ENCODE measurements around the gene FBF1. TPM values are rescaled to one million over a fixed set of nuclear protein-coding genes. Genes with fewer than 3 reads are reported as not detected.

FBF1 gene
- polyA plus RNA-seq, 1 donor (not counting 4 experiments of a cell fraction or from before 2014, with no cell fraction given), result 4.3 TPM

DNA sequence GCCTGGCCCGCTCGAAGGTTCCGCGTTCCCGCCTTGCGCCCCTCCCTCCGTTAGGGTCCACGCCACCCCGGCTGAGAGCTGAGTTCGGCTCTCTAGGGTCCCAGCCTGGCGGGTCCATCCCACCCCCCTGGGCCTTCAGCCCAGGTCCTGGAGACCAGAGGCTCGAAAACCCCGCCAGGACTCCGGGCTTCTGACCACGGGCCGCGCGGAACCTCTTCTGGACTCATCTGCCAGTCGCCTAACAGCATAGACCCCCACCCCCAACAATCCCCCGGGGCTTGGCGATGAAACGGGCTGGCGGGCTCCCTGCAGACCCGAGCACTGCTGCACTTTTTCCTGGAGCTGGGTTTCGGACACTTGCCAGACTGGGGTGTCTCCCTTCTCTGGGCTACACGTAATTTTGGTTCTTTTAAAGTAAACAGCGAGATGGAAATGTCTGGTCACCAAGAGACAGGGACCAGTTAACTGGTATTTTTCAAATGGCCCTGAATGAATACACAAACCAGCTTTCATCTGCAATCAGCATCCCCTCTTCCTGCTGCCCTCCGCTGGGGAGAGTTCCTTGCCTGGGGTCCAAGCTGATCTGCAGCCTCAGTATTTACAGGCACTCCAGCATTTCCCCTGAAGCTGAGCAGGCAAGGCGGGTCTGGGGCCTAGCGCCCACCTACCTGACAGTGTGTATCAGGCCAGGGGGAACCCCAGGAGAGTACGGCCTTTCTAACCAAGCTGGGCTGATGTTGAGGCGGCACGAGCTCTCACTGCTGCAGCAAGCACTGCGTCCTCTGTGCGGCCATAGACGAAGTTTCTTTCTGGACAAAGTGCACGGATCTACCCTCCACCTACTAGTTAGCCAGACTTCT is 43.5 kb downstream of the FBF1 start:
- Histone ChIP-seq H3K27ac (ENCODE audit: control insufficient read depth, insufficient read depth, low read length) (no peak overlapping the region), H3K36me3 (ENCODE audit: control insufficient read depth in 2 of 2, extremely low read depth in 1 of 2, insufficient read depth in 2 of 2, low read length in 2 of 2) (peaks cover 18 to 28% of the 10 kb centered on the region in 2 experiments), H3K79me2 (ENCODE audit: control insufficient read depth, insufficient read depth, low read length) (peaks cover 4% of the 10 kb centered on the region), H3K9me1 (ENCODE audit: control insufficient read depth, extremely low read depth, insufficient read depth, low read length) (no peaks in the 10 kb centered on the region), H4K20me1 (ENCODE audit: control insufficient read depth, extremely low read depth, insufficient read depth, low read length) (no peaks in the 10 kb centered on the region), H3K27me3 (ENCODE audit: control insufficient read depth, extremely low read depth, insufficient read depth, low read length) (no peaks in the 10 kb centered on the region), H2AFZ (ENCODE audit: control insufficient read depth, low read length) (no peak overlapping the region), H3K9ac (ENCODE audit: control insufficient read depth, extremely low read depth, insufficient read depth, low read length) (no peak overlapping the region), H3K4me3 (ENCODE audit: control insufficient read depth in 2 of 3, extremely low read depth in 1 of 3, insufficient read depth in 2 of 3, low read depth in 1 of 3, low read length in 3 of 3) (peak overlapping the region in 1 of 3 experiments; percentile 73), H3K4me1 (ENCODE audit: control insufficient read depth, extremely low read depth, insufficient read depth, low read length) (peaks cover 9% of the 10 kb centered on the region), H3K9me3 (ENCODE audit: control insufficient read depth, low read depth, low read length) (no peaks in the 10 kb centered on the region), H3K4me2 (ENCODE audit: control insufficient read depth, extremely low read depth, insufficient read depth, low read depth, low read length) (no peak overlapping the region)
- no peak for FAIRE-seq
- DNase-seq (ENCODE audit: low read depth, low spot score), result no peak
- dilution Hi-C loops (cut with MboI; ENCODE audit: extremely low pct_ligation_motif_present, low sequenced_read_pairs), result no loop called here
- no peak for TF ChIP-seq EZH2 (IDR thresholded peaks at IDR 0.05; ENCODE audit: low read length)

DNA sequence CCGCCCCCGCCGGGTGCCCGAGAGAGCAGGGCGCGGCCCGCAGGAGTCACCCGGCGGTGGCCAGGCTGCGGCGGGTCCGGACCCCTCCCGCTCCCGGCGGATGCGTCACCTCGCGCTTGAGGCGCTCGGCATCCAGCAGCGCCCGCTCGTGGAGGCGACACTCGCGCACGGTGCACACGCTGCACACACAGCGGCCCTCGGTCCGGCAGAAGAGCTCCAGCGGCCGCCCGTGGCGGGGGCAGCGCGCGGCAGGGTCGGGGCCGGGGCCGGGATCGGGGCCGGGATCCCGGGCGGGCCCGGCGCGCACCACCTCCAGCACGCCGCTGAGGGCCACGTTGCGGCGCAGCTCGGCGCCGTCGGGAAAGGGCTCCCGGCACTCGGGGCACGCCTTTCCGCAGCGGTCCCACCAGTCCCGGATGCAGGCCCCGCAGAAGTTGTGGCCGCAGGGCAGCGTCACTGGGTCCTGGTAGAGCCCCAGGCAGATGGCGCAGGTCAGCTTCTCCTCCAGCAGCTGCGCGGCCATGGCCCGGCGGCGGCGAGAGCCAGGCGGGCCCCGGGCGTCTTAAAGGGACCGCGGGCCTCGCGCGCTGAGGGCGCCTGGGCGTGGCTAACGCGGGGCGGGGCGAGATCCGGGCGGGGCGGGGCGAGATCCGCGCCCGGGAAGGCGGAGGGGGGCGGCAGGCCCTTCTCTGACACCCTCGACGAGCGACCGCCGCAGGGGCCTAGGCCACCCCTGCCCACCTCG is 44.3 kb downstream of the FBF1 start, which contains the start of gene TRIM65:
TRIM65 (minus strand) TSS at position 537 of the 745 bp plus-strand sequence; CDS start at position 523, 14 bp downstream.
- no peak for FAIRE-seq
- DNase-seq (ENCODE audit: low read depth, low spot score), result no peak
- Histone ChIP-seq H3K27ac (ENCODE audit: control insufficient read depth, insufficient read depth, low read length) (peak within 1 kb of the TSS; percentile 58), H3K9me3 (ENCODE audit: control insufficient read depth, low read depth, low read length) (no peaks in the 10 kb centered on the region), H3K79me2 (ENCODE audit: control insufficient read depth, insufficient read depth, low read length) (peaks cover 4% of the 10 kb centered on the region), H4K20me1 (ENCODE audit: control insufficient read depth, extremely low read depth, insufficient read depth, low read length) (no peaks in the 10 kb centered on the region), H2AFZ (ENCODE audit: control insufficient read depth, low read length) (peak within 1 kb of the TSS; percentile 70), H3K36me3 (ENCODE audit: control insufficient read depth in 2 of 2, extremely low read depth in 1 of 2, insufficient read depth in 2 of 2, low read length in 2 of 2) (peaks cover 24 to 28% of the 10 kb centered on the region in 2 experiments), H3K4me3 (ENCODE audit: control insufficient read depth in 2 of 3, extremely low read depth in 1 of 3, insufficient read depth in 2 of 3, low read depth in 1 of 3, low read length in 3 of 3) (peak within 1 kb of the TSS; percentile 52 to 73 (median 60)), H3K4me1 (ENCODE audit: control insufficient read depth, extremely low read depth, insufficient read depth, low read length) (peaks cover 9% of the 10 kb centered on the region), H3K27me3 (ENCODE audit: control insufficient read depth, extremely low read depth, insufficient read depth, low read length) (no peaks in the 10 kb centered on the region), H3K9me1 (ENCODE audit: control insufficient read depth, extremely low read depth, insufficient read depth, low read length) (no peaks in the 10 kb centered on the region), H3K4me2 (ENCODE audit: control insufficient read depth, extremely low read depth, insufficient read depth, low read depth, low read length) (peak within 1 kb of the TSS; percentile 83), H3K9ac (ENCODE audit: control insufficient read depth, extremely low read depth, insufficient read depth, low read length) (peak within 1 kb of the TSS; percentile 83)
- dilution Hi-C loops (cut with MboI; ENCODE audit: extremely low pct_ligation_motif_present, low sequenced_read_pairs), result no loop called here
- no peak for TF ChIP-seq EZH2 (IDR thresholded peaks at IDR 0.05; ENCODE audit: low read length)
- TF ChIP-seq, protein P1, sequence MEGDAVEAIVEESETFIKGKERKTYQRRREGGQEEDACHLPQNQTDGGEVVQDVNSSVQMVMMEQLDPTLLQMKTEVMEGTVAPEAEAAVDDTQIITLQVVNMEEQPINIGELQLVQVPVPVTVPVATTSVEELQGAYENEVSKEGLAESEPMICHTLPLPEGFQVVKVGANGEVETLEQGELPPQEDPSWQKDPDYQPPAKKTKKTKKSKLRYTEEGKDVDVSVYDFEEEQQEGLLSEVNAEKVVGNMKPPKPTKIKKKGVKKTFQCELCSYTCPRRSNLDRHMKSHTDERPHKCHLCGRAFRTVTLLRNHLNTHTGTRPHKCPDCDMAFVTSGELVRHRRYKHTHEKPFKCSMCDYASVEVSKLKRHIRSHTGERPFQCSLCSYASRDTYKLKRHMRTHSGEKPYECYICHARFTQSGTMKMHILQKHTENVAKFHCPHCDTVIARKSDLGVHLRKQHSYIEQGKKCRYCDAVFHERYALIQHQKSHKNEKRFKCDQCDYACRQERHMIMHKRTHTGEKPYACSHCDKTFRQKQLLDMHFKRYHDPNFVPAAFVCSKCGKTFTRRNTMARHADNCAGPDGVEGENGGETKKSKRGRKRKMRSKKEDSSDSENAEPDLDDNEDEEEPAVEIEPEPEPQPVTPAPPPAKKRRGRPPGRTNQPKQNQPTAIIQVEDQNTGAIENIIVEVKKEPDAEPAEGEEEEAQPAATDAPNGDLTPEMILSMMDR (optimal IDR thresholded peaks at IDR 0.05 in 1 of 3, IDR thresholded peaks at IDR 0.05 in 1 of 3, conservative IDR thresholded peaks at IDR 0.05 in 1 of 3; ENCODE audit: extremely low read depth in 1 of 3, insufficient read depth in 2 of 3, low read length in 3 of 3), result peak in 2 of 3 experiments; percentile 22 to 75

Measured in keratinocyte (primary cell).